Inferior parietal cortex (tissue), 1 donor: Measurements from ENCODE around the gene VPS9D1.

Source experiments
- DNase-seq: peaks from one replicate; pipeline ENCODE4 v3.0.0-alpha.2; 2016; ENCODE audit errors: extremely low spot score

VPS9D1 gene

GRCh38 chr16:89732918-89733242 is 12.2 kb upstream of the VPS9D1 start:
- DNase-seq: no peak

- DNase-seq: no peak
Measured at GRCh38 chr16:89732142-89732917, 11.6 kb upstream of the VPS9D1 start.

GRCh38 chr16:89730610-89731234 is 10.0 kb upstream of the VPS9D1 start:
- DNase-seq: no peak

GRCh38 chr16:89729863-89730593 is 9.3 kb upstream of the VPS9D1 start:
- no peak for DNase-seq

GRCh38 chr16:89729293-89729692 is 8.6 kb upstream of the VPS9D1 start:
- no peak for DNase-seq

GRCh38 chr16:89727406-89728120 is 6.9 kb upstream of the VPS9D1 start:
- DNase-seq: no peak

DNA sequence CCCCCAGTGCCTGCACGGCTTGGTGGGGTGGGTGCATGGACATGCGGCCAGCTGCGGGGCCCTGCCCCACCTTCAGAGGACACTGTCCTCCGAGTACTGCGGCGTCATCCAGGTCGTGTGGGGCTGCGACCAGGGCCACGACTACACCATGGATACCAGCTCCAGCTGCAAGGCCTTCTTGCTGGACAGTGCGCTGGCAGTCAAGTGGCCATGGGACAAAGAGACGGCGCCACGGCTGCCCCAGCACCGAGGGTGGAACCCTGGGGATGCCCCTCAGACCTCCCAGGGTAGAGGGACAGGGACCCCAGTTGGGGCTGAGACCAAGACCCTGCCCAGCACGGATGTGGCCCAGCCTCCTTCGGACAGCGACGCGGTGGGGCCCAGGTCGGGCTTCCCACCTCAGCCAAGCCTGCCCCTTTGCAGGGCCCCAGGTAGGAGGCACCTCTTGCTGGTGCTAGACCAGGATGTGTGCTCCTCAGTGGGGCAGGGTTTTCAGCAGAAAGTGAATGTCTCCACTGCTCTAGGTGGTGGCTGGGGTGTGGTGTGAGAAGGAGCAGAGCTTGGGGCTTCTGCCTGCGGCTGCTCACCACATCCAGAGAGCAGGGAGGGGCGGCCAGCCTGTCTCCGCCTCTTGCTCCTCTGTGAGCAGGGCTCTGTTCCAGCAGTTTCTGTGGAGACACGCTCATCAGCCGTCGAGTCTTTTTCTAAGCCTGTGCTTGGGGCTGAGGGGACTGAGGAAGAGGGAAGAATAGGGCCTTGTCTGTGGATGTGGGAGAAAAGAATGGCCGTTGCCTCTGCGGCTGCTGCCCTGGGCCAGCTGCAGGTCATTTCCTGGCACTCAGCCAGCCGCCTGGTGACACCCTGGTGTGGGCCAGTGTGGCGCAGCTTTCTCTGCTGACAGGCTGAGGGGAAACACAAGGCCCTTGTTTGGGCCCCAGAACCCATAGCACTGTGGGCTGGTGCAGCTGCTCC is 2.9 kb upstream of the VPS9D1 start:
- DNase-seq: peak; percentile 89

- DNase-seq: no peak
Measured at GRCh38 chr16:89722392-89723278, 1.9 kb upstream of the VPS9D1 start.

DNA sequence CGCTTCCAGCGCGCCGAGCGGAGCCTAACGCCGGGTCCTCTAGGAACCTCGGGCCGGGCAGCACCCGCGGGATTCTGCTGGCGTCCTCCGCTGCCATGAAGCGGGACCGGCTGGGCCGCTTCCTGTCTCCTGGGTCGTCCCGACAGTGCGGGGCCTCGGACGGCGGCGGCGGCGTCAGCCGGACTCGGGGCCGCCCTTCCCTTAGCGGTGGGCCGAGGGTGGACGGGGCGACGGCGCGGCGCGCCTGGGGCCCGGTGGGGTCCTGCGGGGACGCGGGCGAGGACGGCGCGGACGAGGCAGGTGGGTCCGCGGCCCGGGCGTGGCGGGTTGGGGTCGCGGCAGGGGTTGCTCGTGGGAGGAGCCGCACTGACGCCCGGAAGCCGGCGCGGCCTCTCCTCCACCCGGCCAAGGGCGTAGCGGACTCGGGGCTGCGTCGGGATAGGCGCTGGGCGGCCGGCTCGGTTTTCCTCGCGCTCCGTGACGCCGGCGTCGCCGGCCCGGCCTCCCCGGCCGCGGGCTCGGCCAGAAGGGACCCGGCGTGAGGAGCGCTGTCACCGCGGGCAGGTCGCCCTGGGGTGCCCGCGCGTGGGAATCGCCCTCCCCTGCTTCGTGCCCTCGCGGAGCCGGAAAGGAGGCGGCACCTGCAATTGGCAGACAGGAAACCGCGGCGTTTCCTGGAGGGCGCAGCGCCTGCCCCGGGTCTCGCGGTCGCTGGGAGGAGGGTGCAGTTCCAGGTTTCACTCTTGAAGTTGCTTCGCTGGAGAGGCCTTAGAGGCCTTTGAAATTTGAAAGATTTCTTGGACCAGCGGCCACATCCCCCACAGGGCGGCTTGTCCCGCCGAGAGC is 1.1 kb upstream of the VPS9D1 start:
- no peak for DNase-seq

- no peak for DNase-seq
Measured at GRCh38 chr16:89720551-89720812, 216 bp downstream of the VPS9D1 start.

DNA sequence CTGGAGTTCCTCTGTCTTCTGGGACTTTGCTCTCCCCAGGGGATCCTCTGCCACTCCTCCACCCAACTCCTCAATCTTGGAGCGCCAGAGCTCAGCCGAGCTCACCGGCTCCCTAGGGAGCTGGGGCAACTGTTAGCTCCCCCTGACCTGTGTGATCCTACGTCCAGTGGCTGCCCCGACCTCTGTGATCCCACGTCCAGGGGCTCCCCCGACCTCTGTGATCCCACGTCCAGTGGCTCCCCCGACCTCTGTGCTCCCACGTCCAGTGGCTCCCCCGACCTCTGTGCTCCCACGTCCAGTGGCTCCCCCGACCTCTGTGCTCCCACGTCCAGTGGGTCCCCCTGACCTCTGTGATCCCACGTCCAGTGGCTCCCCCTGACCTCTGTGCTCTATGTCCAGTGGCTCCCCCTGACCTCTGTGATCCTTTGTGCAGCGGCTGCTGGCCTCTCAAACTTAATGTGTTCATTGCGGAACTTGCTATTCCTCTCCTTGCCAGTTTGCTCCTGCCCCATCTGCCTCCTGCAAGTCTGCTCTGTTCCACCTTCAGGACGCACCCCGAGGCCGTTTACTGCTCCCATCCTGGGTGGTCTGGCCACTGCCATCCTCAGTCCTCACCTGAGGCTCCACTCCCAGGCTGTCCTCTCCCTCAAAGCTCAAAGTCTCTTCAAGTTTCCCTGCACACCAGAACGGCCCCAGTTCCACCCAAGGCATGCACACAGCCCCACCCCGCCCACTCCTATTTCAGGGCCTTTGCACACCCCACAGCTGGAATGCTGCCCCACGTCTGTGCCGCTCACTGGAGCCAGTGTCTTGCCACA is 2.8 kb downstream of the VPS9D1 start:
- DNase-seq: no peak

GRCh38 chr16:89716916-89717687 is 3.6 kb downstream of the VPS9D1 start:
- no peak for DNase-seq

- DNase-seq: no peak
Measured at GRCh38 chr16:89716493-89716892, 4.2 kb downstream of the VPS9D1 start.

DNA sequence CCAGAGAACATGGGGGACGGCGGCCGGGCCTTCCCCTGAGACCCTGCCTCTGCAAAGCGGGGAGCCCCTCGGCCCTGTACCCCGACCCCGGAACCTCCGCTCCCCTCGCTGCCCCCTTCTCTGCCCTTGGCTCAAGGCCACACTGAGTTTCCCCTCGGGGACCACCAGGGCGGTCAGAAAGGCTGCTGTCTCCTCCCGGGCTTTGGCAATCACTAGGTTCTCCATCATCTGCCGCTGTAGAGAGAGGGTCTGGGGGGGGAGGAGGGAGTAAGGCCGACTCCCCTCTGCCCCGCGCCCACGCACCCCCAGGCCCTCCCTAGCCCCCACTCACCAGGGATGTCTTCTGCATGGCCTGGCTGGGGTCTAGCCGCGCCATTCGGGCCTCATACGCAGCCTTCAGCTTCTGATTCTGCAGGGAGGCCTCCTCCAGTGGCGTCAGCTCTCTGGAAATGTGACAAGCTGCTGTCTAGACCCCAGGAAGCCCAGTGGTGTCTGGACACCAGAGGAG is 8.4 kb downstream of the VPS9D1 start:
- no peak for DNase-seq

DNA sequence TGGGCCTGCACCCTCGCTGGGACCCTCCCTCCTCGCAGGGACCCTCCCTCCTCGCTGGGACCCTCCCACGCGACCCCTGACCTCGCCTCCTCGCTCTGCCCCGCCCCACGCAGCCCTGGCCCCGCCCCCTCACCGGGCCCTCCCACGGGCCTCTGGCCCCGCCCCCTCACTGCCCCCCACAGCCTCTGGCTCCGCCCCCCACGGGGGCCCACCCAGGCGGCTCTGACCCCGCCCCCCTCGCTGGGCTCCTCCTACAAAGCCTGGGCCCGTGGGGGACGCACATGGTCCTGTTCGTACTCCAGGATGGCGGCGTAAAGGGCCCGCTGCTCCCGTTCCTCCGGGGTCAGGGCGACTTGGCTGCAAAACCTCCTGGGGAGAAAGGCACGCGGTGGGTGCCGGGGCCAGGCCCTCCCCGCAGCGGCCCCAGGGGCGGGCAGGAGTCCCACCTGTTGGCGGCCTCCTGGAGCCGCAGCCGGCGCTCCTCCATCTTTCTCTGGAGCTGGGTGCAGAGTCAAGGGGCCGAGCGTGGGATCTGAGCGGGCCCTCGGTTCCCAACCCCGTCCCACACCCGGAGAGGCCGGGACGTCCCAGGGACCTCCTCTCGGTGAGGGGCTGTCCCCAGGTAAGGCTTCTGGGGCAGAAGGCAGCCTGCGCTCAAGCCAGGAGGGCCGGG is 9.0 kb downstream of the VPS9D1 start:
- no peak for DNase-seq

- no peak for DNase-seq
Measured at GRCh38 chr16:89710709-89711564, 9.8 kb downstream of the VPS9D1 start.
